Measurements from ENCODE around the gene CLASP2.
"Not testable (repeated sequence)": the region's sequence is repeated elsewhere in the genome, so short reads cannot be mapped to it uniquely, and the experiment has no call there.

The CLASP2 gene

GRCh38 chr3:33682770-33683169 lies 35.3 kb downstream of the CLASP2 start:
- no peak for DNase-seq

- no peak for DNase-seq
Measured at GRCh38 chr3:33681667-33682066, 36.4 kb downstream of the CLASP2 start.

GRCh38 chr3:33678073-33678472 lies 40.0 kb downstream of the CLASP2 start:
- no peak for DNase-seq

- not testable (repeated sequence) for DNase-seq
Measured at GRCh38 chr3:33673436-33673835, 44.6 kb downstream of the CLASP2 start.

- DNase-seq, result no peak
Measured at GRCh38 chr3:33668618-33669017, 49.4 kb downstream of the CLASP2 start.

GRCh38 chr3:33665294-33665693 lies 52.8 kb downstream of the CLASP2 start:
- peak; percentile 34 for DNase-seq

- DNase-seq, result peak; percentile 87
Measured at GRCh38 chr3:33664195-33664594, 53.9 kb downstream of the CLASP2 start.

GRCh38 chr3:33663042-33663441 lies 55.0 kb downstream of the CLASP2 start:
- no peak for DNase-seq

GRCh38 chr3:33659856-33660434 lies 58.1 kb downstream of the CLASP2 start:
- no peak for DNase-seq

- peak; percentile 42 for DNase-seq
Measured at GRCh38 chr3:33658991-33659848, 58.8 kb downstream of the CLASP2 start.

- no peak for DNase-seq
Measured at GRCh38 chr3:33658621-33658990, 59.4 kb downstream of the CLASP2 start.

- DNase-seq, result no peak
Measured at GRCh38 chr3:33658039-33658438, 60.0 kb downstream of the CLASP2 start.

GRCh38 chr3:33652736-33653135 lies 65.3 kb downstream of the CLASP2 start:
- no peak for DNase-seq

GRCh38 chr3:33651101-33651500 lies 67.0 kb downstream of the CLASP2 start:
- not testable (repeated sequence) for DNase-seq

GRCh38 chr3:33650495-33650894 lies 67.6 kb downstream of the CLASP2 start:
- DNase-seq, result no peak

- no peak for DNase-seq
Measured at GRCh38 chr3:33648793-33649192, 69.3 kb downstream of the CLASP2 start.

- no peak for DNase-seq
Measured at GRCh38 chr3:33646406-33646805, 71.6 kb downstream of the CLASP2 start.

- DNase-seq, result no peak
Measured at GRCh38 chr3:33645060-33645647, 72.9 kb downstream of the CLASP2 start.

GRCh38 chr3:33644582-33644981 lies 73.5 kb downstream of the CLASP2 start:
- DNase-seq, result no peak

GRCh38 chr3:33642806-33643205 lies 75.2 kb downstream of the CLASP2 start:
- no peak for DNase-seq

- DNase-seq, result no peak
Measured at GRCh38 chr3:33639889-33640288, 78.2 kb downstream of the CLASP2 start.

- DNase-seq, result no peak
Measured at GRCh38 chr3:33637482-33637881, 80.6 kb downstream of the CLASP2 start.

- peak; percentile 70 for DNase-seq
Measured at GRCh38 chr3:33636125-33636850, 81.8 kb downstream of the CLASP2 start.

Measured in suppressor macrophage treated with lipopolysaccharide for 4 hours (primary cell).